Measurements from ENCODE around the gene HLTF.

DNA sequence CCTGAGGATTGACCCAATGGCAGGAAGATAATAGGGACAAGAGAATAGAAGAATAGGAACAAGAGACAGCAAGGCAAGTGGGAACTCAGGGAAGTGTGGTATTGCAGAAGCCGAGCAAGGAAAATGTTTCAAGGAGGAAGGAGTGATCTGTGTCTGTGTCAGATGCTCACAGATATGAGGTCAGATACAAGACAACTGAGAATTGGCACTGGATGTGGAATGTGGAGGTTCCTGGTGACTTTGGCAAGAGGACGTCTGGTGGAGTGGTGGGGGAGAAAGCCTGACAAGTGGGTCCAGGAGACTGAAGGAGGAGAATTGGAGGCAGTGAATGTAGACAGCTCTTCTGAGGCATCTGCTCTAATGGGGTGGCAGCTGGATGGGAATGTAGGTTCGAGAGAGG is 70.9 kb downstream of the HLTF start:
- TF ChIP-seq, protein P1, sequence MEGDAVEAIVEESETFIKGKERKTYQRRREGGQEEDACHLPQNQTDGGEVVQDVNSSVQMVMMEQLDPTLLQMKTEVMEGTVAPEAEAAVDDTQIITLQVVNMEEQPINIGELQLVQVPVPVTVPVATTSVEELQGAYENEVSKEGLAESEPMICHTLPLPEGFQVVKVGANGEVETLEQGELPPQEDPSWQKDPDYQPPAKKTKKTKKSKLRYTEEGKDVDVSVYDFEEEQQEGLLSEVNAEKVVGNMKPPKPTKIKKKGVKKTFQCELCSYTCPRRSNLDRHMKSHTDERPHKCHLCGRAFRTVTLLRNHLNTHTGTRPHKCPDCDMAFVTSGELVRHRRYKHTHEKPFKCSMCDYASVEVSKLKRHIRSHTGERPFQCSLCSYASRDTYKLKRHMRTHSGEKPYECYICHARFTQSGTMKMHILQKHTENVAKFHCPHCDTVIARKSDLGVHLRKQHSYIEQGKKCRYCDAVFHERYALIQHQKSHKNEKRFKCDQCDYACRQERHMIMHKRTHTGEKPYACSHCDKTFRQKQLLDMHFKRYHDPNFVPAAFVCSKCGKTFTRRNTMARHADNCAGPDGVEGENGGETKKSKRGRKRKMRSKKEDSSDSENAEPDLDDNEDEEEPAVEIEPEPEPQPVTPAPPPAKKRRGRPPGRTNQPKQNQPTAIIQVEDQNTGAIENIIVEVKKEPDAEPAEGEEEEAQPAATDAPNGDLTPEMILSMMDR (IDR thresholded peaks at IDR 0.05) = no peak
- TF ChIP-seq POLR2A (IDR thresholded peaks at IDR 0.05) = no peak
- TF ChIP-seq POLR2AphosphoS5 (IDR thresholded peaks at IDR 0.05) = no peak

All from transverse colon (tissue), 4 donors.